H1 (cell line): ENCODE measurements around the gene SLIT2. TPM values are rescaled to one million over a fixed set of nuclear protein-coding genes. Genes with fewer than 3 reads are reported as not detected.

Experiments used
- CBX8 ChIP-seq: fragments of 300-800, 300-1000 bp; sonication (generic); IDR thresholded peaks from 2 replicates; pipeline ENCODE4 v1.7.1; 2016; ENCODE audit warnings: low read depth, low read length, borderline replicate concordance
- E2F6 ChIP-seq: IDR thresholded peaks from 2 replicates; pipeline ENCODE4 v1.6.1; 2012; ENCODE audit warnings: inconsistent platforms
- GABPA ChIP-seq: IDR thresholded peaks from 2 replicates; pipeline ENCODE4 v1.6.1; 2011; ENCODE audit warnings: mild to moderate bottlenecking, low read length, moderate library complexity, borderline replicate concordance; ENCODE audit not compliant: insufficient read depth
- MAFK ChIP-seq: IDR thresholded peaks from 2 replicates; pipeline ENCODE4 v1.6.1; 2012; ENCODE audit warnings: low read depth, mild to moderate bottlenecking, improper control_type of control experiment, low read length
- NRF1 ChIP-seq: IDR thresholded peaks from 2 replicates; pipeline ENCODE4 v1.6.1; 2011; ENCODE audit warnings: mild to moderate bottlenecking, low read depth, low read length, improper control_type of control experiment
- POLR2A ChIP-seq, 2 experiments: IDR thresholded peaks; 1 replicate in 1 of 2; 2 replicates in 1 of 2; pipeline ENCODE4 v1.6.1; 2011; ENCODE audit warnings: low read depth in 2 of 2, low read length in 2 of 2, mild to moderate bottlenecking in 2 of 2; ENCODE audit errors: control extremely low read depth in 1 of 2
- RFX5 ChIP-seq: IDR thresholded peaks from 2 replicates; pipeline ENCODE4 v1.6.1; 2011; ENCODE audit warnings: low read depth, low read length, improper control_type of control experiment, borderline replicate concordance
- SP2 ChIP-seq: IDR thresholded peaks from 2 replicates; pipeline ENCODE4 v1.6.1; 2012; ENCODE audit warnings: mild to moderate bottlenecking, low read length, inconsistent platforms
- SP4 ChIP-seq: IDR thresholded peaks from 2 replicates; pipeline ENCODE4 v1.6.1; 2012; ENCODE audit warnings: low read length, inconsistent platforms
- SRF ChIP-seq: IDR thresholded peaks from 2 replicates; pipeline ENCODE4 v1.6.1; 2011; ENCODE audit warnings: mild to moderate bottlenecking, low read depth, low read length, moderate library complexity
- TBP ChIP-seq: IDR thresholded peaks from 2 replicates; pipeline ENCODE4 v1.6.1; 2011; ENCODE audit warnings: low read depth, low read length, improper control_type of control experiment
- YY1 ChIP-seq: IDR thresholded peaks from 2 replicates; pipeline ENCODE4 v1.6.1; 2011; ENCODE audit warnings: low read depth, mild to moderate bottlenecking, low read length
- polyA plus RNA-seq, 7 experiments: library from polyadenylated mRNA; depleted of rRNA in 3 of 7; stranded (reverse) in 5 of 7; unstranded in 2 of 7; fragments of >200 nt in 5 of 7; fragments of 200-250 nt in 2 of 7; gene quantifications; 1 replicate in 5 of 7; 2 replicates in 1 of 7; 4 replicates in 1 of 7; pipeline versions ENCODE4 v1.2.1 to v1.2.3, GENCODE V29; 2011 to 2013; ENCODE audit warnings: missing spikeins in 2 of 7, mixed read lengths in 2 of 7
- total RNA-seq: library from RNA; stranded (reverse); fragmentation: NEBNext Ultra II Directional; extraction: Animal tissue kit (Norgen Biotek cat#: 25700); gene quantifications from 2 replicates; pipeline ENCODE4 v1.2.1, GENCODE V29; 2021
- TF ChIP-seq, protein P1 (sequence below): fragments of 300-600 bp; sonication (generic); IDR thresholded peaks from 2 replicates; pipeline ENCODE4 v1.7.1; 2012; ENCODE audit warnings: low read length, moderate library complexity, mild to moderate bottlenecking, inconsistent platforms; ENCODE audit not compliant: insufficient replicate concordance

SLIT2 gene
- total and polyA plus RNA-seq, 2 of the 8 experiments (the other 6 are each of a cell fraction or from before 2014, with no cell fraction given): 2.0 to 13.7 TPM

DNA sequence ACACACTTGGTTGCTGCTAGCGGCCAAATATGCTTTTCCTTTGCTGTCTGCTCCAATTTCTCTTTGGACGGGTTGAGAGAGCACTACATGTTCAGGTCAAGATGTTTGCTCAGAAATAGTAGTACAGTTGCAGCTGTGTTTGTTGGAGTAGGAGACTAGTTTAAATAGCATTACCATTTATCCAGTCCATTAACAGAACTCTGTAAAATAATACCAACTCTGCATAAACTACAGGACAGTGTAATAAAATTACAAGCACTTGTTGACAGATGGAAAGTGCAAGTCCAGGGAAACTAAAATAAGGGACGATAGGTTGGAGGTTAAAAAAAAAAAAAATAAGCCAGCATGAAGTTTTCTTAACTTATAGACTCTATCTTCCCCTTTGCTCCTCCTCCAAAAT, 20.2 kb downstream of the SLIT2 start (continued):
- TF ChIP-seq, protein P1, sequence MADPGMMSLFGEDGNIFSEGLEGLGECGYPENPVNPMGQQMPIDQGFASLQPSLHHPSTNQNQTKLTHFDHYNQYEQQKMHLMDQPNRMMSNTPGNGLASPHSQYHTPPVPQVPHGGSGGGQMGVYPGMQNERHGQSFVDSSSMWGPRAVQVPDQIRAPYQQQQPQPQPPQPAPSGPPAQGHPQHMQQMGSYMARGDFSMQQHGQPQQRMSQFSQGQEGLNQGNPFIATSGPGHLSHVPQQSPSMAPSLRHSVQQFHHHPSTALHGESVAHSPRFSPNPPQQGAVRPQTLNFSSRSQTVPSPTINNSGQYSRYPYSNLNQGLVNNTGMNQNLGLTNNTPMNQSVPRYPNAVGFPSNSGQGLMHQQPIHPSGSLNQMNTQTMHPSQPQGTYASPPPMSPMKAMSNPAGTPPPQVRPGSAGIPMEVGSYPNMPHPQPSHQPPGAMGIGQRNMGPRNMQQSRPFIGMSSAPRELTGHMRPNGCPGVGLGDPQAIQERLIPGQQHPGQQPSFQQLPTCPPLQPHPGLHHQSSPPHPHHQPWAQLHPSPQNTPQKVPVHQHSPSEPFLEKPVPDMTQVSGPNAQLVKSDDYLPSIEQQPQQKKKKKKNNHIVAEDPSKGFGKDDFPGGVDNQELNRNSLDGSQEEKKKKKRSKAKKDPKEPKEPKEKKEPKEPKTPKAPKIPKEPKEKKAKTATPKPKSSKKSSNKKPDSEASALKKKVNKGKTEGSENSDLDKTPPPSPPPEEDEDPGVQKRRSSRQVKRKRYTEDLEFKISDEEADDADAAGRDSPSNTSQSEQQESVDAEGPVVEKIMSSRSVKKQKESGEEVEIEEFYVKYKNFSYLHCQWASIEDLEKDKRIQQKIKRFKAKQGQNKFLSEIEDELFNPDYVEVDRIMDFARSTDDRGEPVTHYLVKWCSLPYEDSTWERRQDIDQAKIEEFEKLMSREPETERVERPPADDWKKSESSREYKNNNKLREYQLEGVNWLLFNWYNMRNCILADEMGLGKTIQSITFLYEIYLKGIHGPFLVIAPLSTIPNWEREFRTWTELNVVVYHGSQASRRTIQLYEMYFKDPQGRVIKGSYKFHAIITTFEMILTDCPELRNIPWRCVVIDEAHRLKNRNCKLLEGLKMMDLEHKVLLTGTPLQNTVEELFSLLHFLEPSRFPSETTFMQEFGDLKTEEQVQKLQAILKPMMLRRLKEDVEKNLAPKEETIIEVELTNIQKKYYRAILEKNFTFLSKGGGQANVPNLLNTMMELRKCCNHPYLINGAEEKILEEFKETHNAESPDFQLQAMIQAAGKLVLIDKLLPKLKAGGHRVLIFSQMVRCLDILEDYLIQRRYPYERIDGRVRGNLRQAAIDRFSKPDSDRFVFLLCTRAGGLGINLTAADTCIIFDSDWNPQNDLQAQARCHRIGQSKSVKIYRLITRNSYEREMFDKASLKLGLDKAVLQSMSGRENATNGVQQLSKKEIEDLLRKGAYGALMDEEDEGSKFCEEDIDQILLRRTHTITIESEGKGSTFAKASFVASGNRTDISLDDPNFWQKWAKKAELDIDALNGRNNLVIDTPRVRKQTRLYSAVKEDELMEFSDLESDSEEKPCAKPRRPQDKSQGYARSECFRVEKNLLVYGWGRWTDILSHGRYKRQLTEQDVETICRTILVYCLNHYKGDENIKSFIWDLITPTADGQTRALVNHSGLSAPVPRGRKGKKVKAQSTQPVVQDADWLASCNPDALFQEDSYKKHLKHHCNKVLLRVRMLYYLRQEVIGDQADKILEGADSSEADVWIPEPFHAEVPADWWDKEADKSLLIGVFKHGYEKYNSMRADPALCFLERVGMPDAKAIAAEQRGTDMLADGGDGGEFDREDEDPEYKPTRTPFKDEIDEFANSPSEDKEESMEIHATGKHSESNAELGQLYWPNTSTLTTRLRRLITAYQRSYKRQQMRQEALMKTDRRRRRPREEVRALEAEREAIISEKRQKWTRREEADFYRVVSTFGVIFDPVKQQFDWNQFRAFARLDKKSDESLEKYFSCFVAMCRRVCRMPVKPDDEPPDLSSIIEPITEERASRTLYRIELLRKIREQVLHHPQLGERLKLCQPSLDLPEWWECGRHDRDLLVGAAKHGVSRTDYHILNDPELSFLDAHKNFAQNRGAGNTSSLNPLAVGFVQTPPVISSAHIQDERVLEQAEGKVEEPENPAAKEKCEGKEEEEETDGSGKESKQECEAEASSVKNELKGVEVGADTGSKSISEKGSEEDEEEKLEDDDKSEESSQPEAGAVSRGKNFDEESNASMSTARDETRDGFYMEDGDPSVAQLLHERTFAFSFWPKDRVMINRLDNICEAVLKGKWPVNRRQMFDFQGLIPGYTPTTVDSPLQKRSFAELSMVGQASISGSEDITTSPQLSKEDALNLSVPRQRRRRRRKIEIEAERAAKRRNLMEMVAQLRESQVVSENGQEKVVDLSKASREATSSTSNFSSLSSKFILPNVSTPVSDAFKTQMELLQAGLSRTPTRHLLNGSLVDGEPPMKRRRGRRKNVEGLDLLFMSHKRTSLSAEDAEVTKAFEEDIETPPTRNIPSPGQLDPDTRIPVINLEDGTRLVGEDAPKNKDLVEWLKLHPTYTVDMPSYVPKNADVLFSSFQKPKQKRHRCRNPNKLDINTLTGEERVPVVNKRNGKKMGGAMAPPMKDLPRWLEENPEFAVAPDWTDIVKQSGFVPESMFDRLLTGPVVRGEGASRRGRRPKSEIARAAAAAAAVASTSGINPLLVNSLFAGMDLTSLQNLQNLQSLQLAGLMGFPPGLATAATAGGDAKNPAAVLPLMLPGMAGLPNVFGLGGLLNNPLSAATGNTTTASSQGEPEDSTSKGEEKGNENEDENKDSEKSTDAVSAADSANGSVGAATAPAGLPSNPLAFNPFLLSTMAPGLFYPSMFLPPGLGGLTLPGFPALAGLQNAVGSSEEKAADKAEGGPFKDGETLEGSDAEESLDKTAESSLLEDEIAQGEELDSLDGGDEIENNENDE: no peak
- TF ChIP-seq SP2: no peak
- no peak for TF ChIP-seq NRF1
- no peak for TF ChIP-seq YY1
- TF ChIP-seq E2F6: no peak
- no peak for TF ChIP-seq POLR2A (IDR thresholded peaks at IDR 0.05; ENCODE audit: control extremely low read depth in 1 of 2, low read depth in 2 of 2, low read length in 2 of 2)
- TF ChIP-seq RFX5: no peak
- TF ChIP-seq SP4: no peak
- no peak for TF ChIP-seq MAFK
- TF ChIP-seq SRF: no peak
- no peak for TF ChIP-seq TBP
- no peak for TF ChIP-seq GABPA
- no peak for TF ChIP-seq CBX8
